GM21526 (cell line): Measurements from ENCODE around the gene LUZP1.

Experiments used
- ATAC-seq: cut with Tn5 transposase; IDR thresholded peaks from one replicate; pipeline ENCODE4 v1.9.1; 2021; ENCODE audit warnings: moderate library complexity; ENCODE audit not compliant: unreplicated experiment, low FRiP score

Gene LUZP1

DNA sequence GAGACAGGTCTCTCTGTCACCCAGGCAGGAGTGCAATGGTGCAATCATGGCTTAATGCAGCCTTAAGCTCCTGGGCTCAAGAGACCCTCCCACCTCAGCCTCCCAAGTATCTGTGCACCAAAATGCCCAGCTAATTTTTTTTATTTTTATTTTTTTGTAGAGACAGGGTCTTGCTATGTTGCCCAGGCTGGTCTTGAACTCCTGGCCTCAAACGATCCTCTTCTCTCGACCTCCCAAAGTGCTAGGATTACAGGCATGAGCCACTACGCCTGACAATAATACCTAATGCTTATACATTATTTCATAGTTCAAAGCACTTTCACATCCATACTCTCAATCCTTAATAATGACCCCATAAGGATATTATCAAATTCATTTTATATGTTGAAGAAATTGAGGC lies 48.3 kb downstream of the LUZP1 start:
- no peak for ATAC-seq

DNA sequence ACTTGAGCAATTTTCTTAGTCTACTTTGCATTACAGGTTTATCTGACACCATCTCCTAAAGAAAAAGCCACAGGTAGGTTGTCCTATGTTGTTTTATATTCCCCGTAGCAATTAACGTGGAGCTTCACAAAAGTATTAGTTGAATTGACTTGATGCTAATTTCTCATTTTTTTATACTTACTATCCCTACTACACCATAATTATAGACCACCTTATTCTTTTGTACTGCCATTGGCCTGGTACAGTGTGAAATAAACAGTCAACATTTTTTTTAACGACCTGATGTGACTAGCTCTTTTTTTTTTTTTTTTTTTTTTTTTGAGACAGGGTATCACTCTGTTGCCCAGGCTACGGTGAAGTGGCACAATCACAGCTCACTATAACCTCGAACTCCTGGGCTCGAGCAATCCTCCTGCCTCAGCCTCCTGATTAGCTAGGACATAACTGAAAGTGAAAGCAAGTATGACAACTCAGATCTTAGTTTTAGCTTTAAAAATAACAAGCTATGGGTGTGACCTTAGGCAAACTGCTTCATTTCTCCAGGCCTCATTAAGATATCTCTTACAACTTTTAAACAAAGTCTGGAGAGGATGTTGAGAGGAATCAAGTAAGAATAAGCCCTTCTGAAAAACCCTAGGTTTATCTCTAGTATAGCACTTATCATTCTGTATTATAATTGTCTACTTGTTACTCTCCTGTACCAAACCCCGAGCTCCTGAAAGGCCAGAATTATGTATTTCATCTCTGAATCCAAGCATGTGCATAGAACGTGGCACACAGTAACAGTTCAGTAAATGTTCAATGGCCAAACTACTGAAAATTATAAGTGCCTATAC lies 49.5 kb downstream of the LUZP1 start:
- no peak for ATAC-seq

DNA sequence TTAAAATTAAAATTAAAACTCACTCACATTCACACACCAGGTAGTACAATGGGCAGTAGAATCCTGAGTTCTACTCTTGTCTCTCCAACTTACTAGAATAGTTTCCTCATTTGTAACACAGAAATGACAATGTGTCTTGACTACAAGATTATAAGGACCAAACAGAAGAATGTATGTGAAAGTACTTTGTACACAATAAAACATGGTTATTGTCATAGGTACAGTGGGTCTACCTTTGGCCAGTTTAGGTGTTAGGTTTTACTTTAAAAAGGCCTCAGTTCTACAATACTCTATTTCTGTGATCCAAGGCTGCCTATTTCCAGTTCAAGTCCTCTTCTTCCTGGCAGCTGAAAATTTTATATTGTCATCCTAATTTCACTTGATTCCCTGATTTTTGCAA lies 50.2 kb downstream of the LUZP1 start:
- no peak for ATAC-seq

DNA sequence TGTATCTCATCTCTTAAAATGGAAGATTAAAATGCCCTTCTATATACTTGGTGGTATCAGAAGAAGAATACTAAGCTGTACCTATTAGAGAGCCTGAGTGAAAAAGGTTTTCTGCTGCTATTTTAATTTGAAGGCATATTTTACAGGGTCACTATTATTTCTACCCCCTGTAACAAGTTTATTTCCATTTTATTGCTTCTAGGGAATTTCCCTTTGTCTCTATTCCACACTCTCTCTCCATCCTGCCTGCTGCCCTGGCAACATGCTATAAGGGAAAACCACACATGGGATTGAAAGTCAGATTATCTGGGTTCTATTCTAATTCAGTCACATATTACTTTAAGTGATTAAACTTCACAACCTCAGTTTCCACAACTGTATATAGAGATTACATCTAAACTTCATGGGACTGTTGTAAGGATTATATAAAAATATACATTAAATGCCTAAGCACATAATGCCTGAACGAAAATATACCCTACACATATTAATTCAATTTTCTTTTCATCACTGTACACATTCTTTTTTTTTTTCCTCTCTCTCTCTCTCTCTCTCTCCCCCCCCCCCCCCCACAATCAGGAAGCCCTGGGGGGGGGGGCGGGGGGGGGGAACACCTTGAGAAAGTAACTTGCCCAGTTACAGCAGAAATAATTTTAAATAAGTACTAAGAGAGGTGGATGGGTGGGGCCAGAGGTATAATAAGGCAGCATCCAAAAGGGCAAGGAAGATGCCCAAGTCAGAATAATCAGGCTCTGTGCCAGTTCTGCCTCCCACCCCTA lies 51.5 kb downstream of the LUZP1 start:
- ATAC-seq: no peak

DNA sequence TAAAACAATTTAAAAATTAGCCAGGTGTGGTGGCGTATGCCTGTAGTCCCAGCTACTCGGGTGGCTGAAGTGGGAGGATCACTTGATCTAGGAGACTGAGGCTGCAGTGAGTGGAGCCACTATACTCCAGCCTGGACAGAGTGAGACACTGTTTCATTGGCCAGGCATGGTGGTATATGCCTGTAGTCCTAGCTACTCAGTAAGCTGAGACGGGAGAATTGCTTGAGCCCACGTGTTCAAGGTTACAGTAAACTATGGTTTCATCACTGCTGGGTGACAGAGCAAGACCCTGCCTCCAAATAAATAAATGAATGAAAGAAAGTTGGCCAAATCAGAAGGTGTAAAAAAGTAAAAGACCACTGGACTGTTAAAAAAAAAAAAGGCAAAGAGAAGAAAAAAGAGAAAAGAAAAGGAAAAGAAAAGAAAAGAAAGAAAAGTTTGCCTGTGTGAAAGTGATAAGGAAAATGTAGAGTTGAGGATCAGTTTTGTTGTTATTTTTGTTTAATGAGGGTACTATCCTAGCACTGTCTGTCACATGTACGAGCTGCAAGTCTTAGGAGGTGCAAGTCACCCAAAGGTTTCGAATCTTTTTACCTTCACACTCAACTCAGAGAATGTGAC lies 52.3 kb downstream of the LUZP1 start:
- no peak for ATAC-seq

DNA sequence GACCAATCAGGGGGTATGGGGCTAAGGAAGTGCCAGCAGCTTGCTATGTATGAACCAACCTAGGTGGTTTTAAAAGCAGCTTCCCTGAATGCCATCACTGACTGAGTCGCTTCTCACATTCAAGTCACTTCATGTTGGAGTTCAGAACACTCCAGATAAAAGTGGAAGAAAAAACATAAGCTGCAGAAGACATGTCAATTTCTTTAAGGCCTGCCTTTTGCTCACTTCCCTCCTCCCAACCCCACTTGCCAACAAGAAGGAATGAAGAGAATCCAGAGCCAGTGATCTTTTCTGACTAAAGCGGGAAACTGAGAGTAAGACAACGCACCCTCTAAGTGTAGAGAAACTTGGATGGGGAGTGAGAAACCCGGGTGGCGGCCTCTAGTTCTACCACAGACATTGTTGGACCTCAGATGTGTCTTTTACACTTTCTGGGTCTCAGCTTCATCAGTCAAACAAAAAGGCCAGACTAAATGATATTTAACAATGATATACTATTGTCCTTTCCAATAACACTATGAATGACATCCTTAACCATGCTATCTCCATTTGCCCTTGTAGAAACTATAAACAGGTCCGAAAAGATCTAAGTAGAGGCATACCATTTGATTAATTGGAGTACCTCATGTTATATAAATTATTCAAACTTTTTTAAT lies 54.1 kb downstream of the LUZP1 start:
- no peak for ATAC-seq

DNA sequence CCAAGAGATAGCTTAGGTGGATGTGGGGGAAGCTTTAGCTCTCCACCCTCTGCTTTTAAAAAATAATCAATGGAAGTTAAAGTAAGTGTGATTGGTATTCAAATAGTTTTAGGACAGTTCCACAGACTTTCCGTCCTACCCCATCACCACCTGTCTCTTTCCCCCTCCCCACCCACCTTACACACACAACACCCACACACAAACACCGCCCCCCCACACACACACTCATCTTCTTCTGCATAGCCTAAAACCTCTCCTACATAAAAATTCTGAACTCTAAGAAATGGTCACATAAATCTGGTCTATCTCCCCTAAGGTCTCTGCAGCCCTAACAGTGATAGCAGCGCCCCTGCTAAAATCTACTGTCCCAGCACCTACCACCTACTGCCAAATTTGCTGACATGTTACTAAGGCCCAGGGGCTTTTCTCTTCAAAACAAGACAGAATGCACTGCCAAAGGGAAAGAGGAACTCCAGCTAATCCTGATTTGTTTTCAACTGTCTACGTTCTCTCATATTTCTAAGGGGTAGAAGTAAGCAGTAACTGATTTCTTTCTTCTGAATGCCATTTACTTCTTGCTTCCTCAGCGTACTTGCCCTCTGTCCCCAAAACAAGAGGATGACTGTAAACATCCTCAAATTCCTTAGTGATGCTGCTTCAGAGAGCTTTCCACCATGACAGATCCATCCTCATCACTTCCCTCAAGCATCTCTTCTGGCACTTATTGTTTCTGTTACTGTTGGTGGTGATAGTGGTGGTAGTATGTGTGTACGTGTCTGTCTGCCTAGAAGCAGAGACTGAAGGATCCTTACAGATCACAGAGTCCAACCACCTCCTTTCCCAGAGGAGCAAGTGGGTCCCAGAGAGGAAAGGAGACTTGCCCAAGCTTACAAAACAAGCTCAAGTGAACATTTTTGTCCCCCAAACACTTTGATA lies 56.8 kb downstream of the LUZP1 start:
- ATAC-seq: no peak

DNA sequence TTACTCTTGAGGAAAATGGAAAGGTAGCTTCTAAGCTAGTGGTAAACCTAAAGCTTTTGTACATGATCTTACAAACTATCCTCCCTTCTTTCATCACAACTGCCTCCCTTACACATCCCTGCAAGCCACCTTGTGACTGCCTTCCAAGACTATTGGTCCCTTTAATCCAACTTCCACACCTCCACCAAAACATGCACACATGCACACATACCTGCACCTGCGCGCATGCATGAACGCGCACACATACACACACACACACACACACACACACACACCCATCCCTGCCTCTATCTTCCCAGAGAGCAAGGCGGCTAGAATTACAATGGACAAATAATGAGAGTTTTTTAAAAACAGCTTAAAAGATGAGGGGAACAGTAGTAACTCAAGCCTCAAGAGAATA lies 58.3 kb downstream of the LUZP1 start:
- ATAC-seq: no peak

DNA sequence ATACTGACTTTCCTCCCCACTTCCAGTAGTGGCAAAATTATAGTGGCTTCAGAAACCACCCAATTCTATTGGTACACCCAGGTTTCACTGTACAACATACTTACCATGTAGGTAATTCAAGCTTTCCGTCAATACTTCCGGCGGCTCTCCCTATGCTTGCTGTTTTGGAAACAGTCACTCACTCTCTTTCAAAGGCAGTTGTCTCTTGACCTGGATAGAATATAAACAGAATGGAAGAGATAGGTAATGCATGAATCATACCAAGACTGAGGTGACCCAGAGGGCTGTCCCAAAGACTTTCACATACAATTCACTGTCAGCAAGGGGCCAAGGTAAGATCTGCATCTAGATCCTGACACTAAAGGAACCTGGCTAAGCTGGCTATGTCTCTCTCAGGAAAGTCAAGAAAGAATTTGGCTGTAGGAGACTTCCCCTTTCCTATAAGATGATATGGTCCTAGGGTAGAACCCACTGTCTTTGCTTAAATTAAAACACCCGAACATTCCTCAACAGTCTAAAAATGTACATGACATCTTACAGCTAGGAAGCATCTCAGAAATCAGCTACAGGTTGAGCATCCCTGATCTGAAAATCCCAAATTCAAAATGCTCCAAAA lies 59.6 kb downstream of the LUZP1 start:
- no peak for ATAC-seq

DNA sequence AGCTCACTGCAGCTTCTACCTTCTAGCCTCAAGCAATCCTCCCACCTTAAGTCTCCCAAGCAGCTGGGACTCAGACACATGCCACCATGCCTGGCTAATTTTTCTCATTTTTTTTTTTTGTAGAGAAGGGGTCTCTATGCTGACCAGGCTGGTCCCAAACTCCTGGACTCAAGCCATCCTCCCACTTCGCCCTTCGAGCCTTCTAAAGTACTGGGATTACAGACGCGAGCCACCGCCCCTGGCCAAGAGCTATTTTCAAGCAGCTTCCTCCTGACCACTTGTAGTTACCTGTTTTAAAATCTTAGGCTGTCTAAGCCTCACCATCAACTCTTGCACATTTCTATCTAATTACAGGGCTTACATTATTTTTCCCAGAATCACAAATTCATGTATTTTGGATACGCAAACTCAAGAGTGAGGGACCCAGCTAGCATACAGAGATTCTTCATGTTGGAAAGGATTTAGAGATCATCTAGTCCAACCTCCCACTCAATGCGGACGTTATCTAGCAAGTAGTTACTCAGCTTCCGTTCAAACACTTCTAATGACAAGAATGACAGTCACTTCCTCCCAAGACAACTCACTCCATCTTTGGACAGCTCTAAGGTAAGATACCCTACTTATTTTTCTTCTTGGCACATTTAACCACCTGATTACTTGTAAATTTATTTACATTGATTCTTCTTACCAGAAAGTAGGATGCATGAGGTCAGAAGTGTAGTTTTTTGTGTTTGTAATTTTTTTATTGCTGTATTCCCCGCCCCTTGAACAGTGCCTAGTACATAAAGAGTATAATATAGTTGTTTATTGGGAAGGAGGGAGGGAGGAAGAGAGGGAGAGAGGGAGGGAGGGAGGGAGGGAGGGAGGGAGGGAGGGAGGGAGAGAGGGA lies 65.4 kb downstream of the LUZP1 start:
- no peak for ATAC-seq

DNA sequence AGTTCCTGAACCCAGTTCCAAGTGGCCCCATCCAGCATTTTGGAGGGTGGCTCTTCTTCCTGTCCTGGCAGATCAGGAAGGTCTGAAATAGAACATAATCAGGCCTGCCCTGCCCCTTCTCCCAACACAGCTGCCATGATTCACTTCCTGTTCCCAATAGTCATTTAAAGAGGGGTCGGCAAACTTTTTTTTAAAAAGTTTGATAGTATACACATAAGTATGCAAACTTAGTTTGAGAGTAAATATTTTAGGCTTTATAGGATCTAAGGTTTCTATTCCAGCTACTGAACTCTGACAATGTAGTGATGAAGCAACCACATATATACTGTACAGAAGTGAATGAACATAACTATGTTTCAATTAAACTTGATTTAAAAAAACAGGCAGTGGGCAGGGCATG lies 66.4 kb downstream of the LUZP1 start:
- ATAC-seq: no peak

DNA sequence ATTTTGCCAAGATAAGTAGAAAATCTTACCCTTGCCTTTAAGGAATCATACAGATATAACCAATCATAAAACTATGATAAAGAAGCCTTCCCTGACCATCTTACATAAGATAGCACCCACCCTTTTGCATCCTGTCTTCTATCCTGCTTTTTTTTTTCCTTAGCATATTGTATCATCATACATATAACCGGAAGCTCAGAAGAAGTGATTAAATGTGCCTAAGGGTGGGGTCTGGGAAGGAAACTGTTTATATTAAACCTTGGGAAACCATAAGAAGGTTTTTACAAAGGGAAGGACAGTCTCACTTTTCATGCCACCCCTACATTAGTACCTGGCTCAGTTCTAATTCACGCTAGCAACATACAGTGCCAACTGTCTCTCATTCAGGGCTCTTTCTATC lies 66.8 kb downstream of the LUZP1 start:
- no peak for ATAC-seq

DNA sequence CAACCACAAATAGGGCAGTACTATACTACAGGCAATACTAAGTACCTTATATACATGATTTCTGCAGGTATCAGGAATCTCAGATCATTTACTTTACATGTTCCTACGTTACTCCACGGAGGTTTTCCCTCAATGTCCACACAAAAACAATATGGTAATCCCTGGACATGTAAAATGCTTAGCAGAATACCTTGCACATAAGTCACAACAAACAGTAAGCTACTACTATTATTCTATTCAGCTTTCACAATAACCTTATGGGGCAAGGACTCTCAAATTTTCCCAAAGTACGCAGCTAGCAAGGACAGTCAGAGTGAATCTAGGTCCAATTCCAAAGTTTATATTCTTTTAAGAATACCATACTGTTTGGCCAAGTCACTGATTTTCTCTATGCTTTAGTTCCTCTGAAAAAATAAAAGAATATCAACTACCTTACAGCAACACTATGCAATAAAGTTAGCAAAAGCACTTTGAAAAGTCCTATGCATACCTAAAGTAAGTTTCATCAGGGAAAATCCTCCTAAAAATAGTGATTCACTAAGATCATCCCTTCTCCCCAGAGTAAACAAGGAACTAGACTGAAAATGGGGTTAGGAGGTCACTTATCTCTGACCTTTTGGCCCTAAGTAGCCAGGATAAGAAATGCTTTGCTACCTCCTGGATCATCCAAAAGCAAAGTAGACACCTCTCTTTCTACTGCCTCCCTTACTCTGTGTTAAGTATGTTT lies 67.4 kb downstream of the LUZP1 start:
- no peak for ATAC-seq

DNA sequence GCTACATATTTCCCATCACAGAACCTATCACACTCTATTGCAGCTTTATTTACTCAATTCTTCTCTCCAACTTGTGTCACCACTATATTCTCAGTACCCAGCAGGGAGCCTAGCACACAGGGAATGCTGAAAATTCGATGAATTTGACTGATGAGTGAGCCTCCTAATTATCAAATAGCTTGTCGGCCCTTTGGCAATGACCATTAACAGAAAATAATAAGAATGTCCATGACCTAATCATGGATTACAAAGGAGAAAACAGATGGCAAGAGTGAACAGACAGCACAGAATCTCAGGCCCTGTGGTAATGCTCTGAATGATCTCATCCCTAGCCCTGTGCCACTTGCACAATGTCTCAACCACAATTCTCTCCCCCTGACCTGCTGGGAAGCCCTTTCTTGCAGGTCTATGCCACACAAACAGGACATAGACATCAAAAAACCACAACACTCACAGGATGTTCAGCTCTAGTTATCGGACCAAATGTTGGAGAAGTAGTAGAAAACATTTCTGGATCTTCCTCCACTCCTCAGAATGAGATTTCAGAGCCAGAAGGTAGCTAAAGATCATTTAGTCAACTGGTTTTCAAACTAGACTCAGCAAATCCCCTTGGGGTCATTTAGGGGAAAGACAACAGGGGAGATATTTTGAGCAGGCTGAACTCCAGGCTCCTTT lies 68.4 kb downstream of the LUZP1 start:
- ATAC-seq: no peak

DNA sequence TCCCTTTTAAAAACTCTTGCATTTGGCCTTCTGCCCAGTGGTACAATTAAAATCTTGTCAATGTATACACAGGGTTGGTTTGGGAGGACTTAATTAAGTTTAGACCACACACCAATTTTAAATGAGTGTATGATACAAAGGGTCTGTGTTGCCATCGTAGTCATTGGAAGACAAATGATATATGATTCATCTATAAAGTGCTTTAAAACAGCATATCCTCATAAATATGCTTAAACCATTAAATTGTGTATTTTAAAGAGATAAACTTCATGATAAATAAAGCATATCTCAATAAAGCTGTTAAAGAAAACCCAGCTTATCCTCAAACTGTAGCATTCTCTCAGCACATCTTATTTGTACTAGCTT lies 69.5 kb downstream of the LUZP1 start:
- ATAC-seq: no peak

DNA sequence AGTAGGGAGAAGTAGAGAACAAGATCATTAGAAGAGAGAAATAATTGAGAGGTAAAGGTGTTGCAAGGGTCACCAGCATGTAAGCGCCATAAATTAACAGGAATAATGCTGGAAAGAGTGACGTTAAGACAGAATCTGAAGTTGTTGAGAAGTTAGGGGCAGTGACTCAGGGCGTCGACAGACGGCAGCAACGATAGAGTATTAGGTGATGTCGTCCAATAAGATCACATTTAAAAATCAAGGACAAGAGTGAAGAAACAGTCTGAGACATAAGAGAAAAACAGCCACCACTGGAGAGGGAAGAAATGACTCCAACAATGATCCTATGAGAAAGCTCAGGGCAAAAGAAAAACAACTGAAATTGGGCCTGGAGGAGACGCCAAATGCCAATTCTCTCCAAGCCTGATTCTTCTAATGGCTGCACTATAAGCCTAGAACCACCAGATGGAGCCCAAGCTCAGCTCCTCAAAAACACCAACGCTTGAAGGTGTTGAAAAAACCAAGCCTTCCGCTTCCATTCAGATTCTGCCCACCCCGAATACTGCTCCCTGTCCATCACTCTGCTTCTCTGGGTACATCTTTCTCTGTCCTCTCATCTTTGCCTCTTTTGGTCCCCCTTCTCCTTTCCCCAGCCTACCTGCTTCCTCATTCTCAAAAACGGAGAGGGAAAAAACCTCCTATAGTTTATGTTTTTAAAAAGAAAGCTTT lies 70.0 kb downstream of the LUZP1 start:
- ATAC-seq: no peak

DNA sequence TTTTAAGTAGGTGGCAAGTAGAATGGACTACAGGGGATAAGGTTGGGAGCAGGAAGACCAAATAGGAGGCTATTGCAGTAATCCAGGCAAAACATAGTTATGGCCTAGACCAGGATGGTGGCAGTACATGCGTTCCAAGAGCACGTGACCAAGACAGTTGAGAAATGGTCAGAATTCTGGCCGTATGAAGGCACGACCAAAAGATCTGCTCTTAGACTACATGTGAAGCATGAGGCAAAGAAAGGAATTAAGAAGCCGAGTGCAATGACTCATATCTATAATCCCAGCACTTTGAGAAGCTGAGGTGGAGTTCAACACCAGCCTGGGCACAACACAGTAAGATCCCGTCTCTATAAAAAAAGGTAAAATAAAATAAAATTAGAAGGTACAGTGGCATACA lies 71.3 kb downstream of the LUZP1 start:
- ATAC-seq: no peak
